ENCODE results near the gene AP1M1. TPM values are rescaled to one million over a fixed set of nuclear protein-coding genes. Genes with fewer than 3 reads are reported as not detected.
"Not testable (repeated sequence)": the region's sequence is repeated elsewhere in the genome, so short reads cannot be mapped to it uniquely, and the experiment has no call there.

Gene AP1M1
- polyA plus RNA-seq, 4 donors: 56.4 to 69.1 (median 62.5) TPM

DNA sequence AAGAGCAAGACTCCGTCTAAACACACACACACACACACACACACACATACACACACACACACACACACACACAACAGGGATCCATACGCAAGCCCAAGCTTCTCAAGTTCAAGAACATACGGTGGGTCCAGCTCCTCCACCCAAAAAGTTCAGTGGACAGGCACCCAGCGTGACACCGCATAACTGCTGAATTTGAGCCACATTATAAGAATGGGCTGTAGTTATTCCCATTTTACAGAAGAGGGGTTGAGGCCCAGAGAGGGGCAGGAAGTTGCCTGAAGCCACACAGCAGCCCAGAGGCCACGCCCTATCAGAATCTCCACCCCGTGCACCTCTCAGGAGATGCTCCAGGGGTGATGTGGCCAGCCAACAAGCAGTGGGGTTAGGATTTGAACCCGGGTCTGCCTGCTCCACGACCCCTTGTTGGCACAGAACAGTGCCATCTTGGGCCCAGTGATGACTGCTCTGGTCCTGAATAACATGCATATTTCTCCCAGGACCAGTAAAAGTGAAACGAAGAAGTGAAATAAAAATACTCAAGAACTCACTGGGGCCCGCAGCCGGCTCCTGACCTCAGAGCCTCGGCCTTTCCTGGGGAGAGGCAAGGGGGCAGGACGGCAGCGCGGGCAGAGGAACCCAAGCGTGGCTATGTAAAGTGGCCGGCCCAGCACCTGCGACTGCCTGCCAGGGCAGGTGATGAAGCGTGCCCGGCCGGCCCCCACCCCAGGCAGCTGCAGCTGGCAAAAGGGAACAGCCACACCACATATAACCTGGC is 61.9 kb downstream of the AP1M1 start:
- DNase-seq (ENCODE audit: low read depth in 4 of 4, low spot score in 2 of 4): no peak

DNA sequence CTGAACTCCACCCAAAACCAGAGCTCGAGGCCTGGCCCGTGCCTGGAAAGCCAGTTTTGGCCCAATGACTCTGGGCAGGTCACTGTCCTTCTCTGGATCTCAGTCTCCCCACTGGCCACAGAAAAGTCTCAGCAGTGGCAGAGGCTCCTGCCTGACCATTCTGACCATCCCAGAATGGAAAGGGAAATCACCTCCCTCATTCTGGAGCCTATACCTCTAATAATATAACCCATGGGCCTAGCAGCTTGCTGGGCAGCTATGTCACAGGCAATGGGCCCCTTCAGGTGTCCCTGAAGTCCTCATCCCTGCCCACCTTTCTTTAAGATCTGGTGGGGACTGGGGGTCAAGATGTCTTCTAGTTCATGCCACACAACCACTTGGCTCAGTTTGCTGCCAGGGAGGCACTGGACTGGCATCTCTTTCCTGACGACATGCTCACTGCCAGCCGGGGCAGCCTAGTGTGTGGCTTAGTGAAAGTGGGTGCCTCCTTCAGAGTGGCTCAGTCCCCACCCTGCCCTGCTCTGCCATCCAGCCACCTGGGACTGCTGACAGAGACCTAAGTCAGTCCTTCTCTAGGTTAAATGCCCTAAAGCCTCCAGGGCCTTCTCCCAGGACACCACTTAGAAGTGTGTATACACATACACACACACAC is 62.6 kb downstream of the AP1M1 start:
- no peak for DNase-seq (ENCODE audit: low read depth in 4 of 4, low spot score in 2 of 4)

DNA sequence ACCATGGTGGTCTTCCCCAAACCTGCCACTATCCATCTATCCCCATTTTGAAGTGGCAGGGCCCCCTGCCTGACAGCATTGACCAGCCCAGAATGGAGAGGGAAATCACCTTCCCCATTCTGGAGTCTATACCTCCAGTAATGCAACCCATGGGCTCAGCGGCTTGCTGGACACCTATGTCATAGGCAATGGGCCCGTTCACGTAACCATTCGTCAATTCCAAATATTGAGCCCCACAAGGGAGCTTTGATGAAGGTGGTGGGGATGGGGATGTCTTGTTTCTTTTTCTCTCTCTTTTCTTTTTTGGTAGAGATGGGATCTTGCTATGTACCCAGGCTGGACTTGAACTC is 63.1 kb downstream of the AP1M1 start:
- DNase-seq (ENCODE audit: low read depth in 4 of 4, low spot score in 2 of 4): no peak

DNA sequence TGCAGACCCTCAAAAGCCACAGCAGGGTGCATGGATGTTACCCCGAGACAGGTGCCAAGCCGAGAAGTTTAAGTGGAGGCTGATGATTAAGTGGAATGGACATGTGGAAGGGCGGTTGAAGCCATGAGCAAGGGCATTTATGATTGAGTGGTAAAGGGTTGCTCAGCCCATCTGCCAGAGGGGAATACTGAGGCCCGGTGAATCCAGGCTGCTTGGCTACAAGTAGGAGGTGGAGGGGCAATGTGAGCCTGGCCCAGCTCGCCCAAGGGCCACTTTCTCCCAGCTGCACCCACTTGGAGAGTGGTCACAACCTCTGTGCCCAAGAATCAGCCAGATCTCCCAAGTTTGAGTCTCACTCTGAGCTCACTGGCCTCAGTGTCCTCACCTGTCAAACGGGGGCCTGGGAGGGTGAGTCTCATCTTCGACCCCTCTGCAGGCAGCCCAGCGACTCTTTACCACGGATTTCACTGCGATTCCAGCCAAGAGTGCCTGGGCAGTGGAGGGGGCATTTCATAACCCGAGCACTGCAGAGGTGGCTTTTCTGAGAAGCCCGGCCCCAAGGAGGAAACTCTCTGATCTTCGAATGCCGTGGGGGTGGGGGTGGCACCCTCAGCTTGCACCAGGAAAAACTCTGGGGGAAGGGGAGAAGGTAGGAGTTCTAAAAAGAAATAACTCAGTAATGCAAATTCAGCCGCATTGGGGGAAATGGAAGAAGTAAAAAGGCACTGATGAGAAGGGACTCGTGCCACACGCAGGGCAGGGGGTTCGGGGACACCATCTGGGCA is 64.1 kb downstream of the AP1M1 start:
- DNase-seq (ENCODE audit: low read depth in 4 of 4, low spot score in 2 of 4): no peak

DNA sequence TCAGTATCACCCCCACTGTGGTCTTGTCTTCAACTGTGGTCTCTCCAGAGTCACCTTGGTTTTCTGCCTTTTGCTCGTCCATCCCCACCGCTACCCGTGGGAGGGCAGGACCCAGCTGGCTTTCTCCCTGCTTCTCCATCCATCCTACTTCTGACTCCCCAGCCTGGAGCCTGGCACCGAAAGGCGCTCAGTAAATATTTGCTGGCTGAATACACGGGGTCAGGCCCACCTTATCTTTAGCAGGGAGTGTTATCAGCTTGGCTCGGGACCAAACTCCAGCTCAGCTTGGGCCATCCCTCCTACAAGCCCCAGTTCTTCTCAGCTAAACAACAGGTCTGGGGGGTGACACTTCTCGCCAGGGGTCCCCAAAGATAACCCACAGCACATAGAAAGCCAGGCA is 64.9 kb downstream of the AP1M1 start:
- no peak for DNase-seq (ENCODE audit: low read depth in 4 of 4, low spot score in 2 of 4)

DNA sequence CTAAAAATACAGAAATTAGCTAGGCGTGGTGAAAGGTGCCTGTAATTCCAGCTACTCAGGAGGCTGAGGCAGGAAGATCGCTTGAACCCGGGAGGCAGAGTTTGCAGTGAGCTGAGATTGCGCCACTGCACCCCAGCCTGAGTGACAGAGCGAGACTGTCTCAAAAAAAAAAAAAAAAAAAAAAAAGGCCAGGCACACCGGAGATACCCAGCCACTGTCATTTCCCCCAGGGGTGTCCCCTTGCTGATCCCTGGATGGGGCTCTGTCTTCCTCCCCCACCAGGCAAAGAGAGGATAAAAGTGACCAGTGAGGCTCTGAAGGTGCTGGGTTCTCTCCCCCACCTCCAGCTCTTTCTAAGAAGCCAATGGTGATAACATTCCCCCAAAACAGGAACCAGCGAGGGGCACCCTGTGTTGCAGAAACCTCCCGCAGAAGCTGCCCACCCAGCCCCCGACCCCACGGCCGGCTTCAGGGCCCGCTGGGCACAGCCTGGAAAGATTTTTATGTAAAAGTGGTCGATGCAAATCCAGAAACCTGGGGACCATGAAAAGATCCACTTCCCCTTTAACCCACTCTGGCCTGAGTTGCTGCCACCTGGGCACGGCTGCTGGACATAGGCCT is 65.5 kb downstream of the AP1M1 start:
- DNase-seq (ENCODE audit: low read depth in 4 of 4, low spot score in 2 of 4): no peak

DNA sequence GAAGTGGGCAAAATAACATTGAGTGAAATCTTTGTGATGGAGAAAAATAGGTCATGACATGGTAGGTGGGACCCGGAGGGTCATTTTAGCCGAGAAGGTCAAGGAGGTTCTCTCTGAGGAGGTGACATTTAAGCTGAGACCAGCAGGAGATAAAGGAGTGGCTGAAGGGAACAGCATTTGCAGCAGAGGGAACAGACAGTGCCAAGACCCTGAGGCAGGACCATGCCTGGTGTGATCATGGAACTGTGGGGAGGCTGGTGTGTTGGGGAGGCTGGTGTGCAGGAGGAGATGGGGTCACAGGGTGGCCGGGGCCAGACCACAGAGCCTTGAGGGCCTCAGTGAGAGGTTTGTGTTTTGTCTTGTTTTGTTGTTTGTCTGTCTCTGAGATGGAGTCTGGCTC is 67.5 kb downstream of the AP1M1 start:
- no peak for DNase-seq (ENCODE audit: low read depth in 4 of 4, low spot score in 2 of 4)

DNA sequence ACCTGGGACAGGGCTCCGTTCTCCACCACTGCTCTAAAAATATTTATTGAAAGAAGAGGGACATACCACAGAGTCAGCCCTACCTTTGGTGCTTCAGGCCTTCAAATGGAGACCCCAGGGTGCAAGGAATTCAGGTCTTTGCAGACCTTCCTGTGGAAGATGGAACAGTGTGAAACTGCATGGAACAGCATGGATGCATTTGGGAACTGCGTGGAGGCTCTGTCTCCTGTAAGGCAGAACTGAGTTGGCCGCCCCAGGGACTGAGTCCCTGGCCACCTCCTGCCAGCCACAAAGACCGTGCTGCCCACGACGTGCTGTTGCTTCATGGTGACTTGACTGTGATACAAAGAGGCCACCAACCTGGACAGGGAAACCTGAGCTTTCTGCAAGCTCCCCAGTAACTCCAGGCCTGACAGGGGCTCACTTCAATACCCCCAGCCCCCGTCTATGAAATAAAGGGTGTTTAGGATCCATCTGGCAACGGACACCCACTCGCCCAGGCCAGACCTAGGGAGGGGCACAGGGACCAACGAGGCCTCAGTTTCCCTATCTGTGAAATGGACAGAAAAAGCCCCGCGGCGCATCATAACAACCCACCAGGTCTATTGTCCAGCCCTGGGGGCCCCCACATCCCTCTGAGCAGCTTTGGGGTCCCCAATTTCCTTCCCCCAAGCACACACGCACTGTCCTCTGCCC is 68.3 kb downstream of the AP1M1 start:
- no peak for DNase-seq (ENCODE audit: low read depth in 4 of 4, low spot score in 2 of 4)

DNA sequence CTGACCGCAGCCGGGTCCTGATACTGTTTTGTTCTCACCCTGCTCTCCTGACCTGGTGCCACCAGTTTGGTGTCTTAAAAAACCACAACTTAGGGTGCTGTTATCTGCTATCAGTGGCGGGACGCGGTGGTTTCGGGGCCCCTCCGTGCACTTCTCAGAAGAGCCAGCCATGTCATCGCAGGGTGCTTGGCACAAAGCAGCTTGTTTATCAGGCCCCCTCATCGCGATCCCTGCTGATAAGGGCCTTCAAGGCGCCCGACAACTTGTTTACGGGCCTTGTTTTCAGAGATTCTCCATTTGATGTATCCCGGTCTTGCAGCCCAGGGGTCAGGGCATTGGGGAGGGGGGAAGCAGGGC is 68.9 kb downstream of the AP1M1 start:
- DNase-seq (ENCODE audit: low read depth in 4 of 4, low spot score in 2 of 4): no peak

DNA sequence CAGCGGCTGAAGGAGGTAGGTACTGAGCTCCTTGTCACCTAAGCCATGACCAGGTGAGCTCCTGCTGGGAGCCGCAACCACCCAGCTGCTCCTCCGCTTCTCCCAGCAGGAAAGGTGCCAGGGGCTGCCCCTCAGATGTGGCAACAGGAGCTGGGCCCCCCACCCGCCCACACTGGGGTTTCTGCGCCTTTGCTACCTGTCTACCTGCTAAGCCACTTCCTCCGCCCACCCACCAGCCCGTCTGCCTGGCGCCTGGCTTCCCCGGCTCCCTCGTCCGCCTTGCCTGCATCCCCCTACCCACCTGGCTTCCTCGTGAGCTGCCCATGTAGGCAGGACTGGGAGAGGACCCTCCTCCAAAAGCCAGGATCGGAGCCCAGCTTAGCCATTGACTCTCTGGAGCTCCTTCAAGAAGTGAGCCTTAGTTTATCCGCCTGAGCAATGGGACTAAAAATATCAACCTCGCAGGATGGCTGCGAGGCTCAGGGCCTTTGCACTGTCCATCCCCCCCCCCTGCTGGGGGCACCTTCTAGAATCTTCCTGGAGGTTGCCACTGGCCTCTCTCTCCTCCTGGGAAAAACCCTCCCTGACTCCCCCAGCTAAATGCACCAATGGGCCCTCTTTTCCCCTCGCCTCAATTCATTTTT is 71.1 kb downstream of the AP1M1 start:
- DNase-seq (ENCODE audit: low read depth in 4 of 4, low spot score in 2 of 4): no peak

DNA sequence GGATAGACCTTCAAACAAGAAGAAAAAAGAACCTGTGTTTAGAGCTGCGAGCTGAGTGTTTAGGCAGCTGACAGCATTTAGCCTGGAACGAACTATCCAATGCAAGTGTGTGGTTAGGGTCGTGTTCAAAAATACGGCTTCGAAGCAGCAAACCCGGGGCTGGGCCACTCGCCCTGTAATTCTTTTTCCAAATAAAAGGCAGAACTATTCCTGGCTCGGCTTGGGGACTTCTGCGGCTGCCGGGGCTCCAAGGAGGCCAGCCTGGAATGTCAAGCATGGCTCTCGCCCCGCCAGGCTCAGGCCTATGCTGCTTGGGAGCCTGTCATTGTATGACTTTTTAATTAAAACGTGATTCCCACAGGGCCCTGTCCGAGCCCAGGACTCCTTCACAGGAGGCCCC is 75.2 kb downstream of the AP1M1 start:
- no peak for DNase-seq (ENCODE audit: low read depth in 4 of 4, low spot score in 2 of 4)

DNA sequence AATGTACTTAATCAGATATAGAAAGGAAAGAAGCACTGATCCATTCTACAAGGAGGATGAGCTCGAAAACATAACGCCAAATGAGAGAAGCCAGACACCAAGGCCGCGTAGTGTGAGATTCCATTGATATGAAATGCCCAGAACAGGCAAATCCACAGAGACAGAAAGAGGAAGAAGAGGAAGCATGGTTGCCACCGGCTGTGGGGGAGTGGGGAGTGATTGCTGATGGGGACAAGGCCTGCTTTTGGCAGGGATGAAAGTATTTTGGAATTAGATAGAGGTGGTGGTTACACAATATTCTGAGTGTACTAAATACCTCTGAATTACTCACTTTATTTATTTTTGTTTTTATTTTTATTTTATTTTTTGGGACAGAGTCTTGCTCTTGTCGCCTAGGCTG is 76.7 kb downstream of the AP1M1 start:
- DNase-seq (ENCODE audit: low read depth in 4 of 4, low spot score in 2 of 4): no peak

DNA sequence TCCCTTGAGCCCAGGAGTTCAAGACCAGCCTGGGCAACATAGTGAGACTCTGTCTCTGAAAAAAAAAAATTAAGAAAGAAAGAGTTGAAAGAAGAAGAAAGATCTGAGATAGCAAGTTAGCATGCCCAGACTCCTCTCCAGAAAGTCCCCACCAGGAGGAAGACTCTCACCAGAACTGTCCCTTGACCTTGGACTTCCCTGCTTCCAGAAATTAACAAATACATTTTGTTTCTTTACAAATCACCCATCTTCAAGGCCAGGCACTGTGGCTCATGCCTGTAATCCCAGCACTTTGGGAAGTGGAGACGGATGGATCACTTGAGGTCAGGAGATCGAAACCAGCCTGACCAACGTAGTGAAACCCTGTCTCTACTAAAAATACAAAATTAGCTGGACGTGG is 82.6 kb downstream of the AP1M1 start:
- no peak for DNase-seq (ENCODE audit: low read depth in 4 of 4, low spot score in 2 of 4)

DNA sequence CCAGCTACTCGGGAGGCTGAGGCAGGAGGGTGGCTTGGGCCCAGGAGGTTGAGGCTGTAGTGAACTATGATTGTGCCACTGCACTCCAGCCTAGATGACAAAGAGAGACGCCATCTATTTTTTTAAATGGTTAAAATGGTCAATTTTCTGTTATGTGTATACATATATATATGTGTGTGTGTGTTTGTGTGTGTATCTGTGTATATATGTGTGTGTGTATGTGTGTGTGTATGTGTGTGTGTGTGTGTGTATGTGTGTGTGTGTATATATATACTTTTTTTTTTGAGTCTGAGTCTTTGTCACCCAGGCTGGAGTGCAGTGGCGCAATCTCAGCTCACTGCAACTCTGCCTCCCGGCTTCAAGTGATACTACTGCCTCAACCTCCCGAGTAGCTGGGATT is 84.0 kb downstream of the AP1M1 start:
- no peak for DNase-seq (ENCODE audit: low read depth in 4 of 4, low spot score in 2 of 4)

DNA sequence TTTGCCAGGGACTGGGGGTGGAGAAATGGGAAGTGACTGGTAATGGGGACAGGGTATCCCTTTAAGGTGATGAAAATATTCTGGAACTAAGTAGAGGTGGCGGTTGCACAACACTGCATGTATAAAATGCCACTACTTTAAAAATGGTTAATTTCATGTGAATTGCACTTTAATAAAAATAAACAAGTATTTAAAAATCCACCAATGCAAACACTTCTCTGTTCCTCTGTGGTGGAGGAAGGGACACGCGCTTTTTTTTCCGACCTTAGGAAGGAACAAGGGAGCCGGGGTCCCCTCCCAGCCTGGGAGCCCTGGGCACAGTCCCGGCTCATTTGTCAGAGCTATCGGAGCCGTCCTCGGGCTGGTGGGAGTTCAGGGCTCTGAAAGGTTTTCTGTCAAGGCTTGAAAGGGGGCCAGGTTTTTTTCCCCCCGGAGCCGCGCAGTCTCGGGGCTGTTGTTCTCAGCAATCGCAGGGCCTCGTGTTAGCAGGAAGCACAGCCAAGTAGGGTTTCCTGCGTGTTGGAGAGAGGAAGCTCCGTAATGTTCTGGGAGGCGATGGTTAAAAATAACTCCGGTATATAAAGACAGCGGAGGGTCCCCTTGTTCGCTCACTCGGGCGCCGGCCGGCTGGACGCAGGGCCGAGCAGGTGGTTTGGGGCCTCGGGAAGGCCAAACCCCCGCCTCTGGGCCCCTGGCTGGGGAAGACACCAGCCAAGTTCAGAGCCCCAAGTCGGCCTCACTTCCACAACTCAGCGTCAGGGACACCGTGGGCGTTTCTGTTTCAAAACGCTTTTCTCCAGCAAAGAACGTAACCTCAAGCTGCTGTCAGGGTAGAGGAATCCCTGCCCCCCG is 85.7 kb downstream of the AP1M1 start:
- peak; percentile 49 to 63 (median 60) for DNase-seq (ENCODE audit: low read depth in 4 of 4, low spot score in 2 of 4)

DNA sequence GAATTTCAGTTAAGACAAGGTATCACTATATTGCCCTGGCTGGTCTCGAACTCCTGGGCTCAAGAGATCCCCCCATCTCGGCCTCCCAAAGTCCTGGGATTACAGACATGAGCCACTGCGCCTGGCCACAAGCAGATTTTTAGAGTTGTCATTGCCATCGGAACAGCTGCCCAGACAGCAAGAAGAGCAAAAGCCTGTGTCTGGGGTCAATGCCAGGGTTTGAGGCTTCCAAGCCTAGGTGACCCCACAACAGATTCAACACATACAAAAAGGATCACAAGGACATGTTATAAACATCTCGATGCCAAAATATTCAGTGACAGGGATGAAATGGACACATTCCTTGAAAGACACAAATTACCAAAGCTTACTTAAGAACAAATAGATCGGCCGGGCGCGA is 86.8 kb downstream of the AP1M1 start:
- no peak for DNase-seq (ENCODE audit: low read depth in 4 of 4, low spot score in 2 of 4)

DNA sequence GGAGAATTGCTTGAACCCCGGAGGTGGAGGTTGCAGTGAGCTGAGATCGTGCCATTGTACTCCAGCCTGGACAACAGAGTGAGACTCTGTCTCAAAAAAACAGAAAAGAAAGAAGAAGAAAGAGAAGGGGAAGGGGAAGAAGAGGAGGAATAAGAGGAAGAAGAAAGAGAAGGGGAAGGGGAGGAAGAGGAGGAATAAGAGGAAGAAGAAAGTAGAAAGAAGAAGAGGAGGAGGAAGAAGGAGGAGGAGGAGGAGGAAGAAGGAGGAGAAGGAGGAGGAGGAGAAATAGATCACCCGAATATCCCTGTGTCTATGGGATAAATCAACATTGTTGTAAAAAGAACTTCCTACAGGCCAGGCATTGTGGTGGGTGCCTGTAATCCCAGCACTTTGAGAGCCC is 87.4 kb downstream of the AP1M1 start:
- not testable (repeated sequence) for DNase-seq (ENCODE audit: low read depth in 4 of 4, low spot score in 2 of 4)

DNA sequence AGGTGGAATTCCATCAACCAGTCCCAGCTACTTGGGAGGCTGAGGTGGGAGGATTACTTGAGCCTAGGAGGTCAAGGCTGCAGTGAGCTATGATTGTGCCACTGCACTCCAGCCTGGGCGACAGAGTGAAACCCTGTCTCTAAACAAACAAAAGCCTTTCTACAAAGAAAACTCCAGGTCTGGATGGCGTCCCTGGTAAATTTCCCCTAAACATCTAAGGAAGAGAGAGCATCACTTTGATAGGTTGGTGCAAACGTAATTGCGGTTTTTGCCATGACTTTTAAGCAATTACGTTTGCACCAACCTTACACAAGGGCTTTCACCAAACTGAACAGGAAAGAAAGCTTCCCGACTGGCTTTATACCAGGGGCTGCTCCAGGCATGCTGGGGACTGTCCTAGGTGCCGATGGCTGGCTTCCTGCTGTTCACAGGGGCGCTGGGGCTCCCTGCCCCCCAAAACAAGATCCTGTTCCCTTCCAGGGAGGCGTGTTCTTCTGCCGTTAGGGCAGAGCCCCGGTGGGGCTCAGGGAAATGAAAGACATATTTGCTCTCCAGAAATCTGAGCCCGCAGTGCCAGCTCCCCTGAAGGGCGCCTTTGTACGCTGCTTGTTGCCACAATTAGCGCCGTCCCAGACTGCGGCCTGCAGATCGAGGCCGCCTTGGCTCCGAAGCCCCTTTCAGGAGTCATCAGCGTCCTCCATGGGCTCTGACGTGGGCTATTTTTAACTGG is 88.2 kb downstream of the AP1M1 start:
- no peak for DNase-seq (ENCODE audit: low read depth in 4 of 4, low spot score in 2 of 4)

DNA sequence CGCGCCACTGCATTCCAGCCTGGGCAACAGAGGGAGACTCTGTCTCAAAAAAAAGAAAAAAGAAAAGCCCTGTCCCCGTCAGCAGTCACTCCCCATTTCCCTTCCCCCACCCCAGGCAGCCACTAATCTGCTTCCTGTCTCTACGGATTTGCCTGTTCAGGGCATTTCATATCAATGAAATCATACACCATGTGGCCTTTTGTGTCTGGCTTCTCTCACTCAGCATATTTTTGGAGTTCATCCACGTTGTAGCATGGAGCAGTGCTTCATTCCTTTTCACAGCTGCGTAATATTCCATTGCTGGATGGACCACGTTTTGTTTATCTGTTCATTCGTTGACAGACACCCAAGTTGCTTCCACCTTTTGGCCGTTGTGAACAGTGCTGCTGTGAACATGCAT is 90.8 kb downstream of the AP1M1 start:
- no peak for DNase-seq (ENCODE audit: low read depth in 4 of 4, low spot score in 2 of 4)
